ENCODE measurements around the gene UGGT2. TPM values are rescaled to one million over a fixed set of nuclear protein-coding genes. Genes with fewer than 3 reads are reported as not detected.

Gene UGGT2
- total RNA-seq, 1 experiment from 2014 or later = 34.5 TPM

DNA sequence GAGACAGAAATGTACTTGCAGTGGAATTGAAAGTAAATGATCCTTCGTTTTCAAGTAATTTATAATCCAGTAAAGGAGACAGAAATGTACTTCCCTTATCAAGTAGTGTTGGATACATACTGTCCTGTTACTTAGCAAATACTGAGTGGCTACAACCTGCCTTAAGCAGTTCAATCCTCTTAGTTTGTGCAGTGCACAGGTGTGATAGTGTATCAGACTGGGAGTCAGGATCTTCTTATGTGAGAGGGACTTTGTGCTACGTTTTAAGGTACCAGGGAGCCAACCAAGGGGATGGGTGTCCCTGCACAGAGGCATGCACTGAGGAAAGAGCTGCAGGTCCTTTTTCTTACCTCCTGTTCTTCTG lies 265.1 kb downstream of the UGGT2 start:
- Histone ChIP-seq H3K27ac (ENCODE audit: insufficient read length, low read depth, low read length) (no peak overlapping the region), H3K23ac (ENCODE audit: insufficient read length, low read depth, low read length) (no peak overlapping the region), H3K23me2 (ENCODE audit: insufficient read length, low read depth, low read length, poor library complexity, severe bottlenecking) (no peaks in the 10 kb centered on the region), H4K8ac (replicated peaks; ENCODE audit: insufficient read length, low read depth, low read length) (no peak overlapping the region), H2AFZ (ENCODE audit: low read length) (no peak overlapping the region), H3K56ac (ENCODE audit: insufficient read length, low read depth, low read length) (no peak overlapping the region), H3K79me1 (ENCODE audit: insufficient read depth, low read depth, low read length, poor library complexity, severe bottlenecking) (no peaks in the 10 kb centered on the region), H3K4me1 (ENCODE audit: insufficient read depth, low read length) (no peaks in the 10 kb centered on the region), H3T11ph (ENCODE audit: low read length) (no peak overlapping the region), H2BK5ac (ENCODE audit: insufficient read length, low read length) (no peak overlapping the region), H3K27me3 (ENCODE audit: insufficient read depth, low read length) (no peaks in the 10 kb centered on the region), H3K4ac (ENCODE audit: low read depth, low read length) (no peak overlapping the region), H3K4me2 (ENCODE audit: insufficient read depth, insufficient read length, low read length) (no peak overlapping the region), H3K9ac (ENCODE audit: extremely low read depth, insufficient read length, low read length) (no peak overlapping the region), H3K9me3 (ENCODE audit: control insufficient read depth, low read depth, low read length) (no peaks in the 10 kb centered on the region), H4K20me1 (ENCODE audit: control insufficient read depth, insufficient read depth, insufficient read length) (no peaks in the 10 kb centered on the region), H3K18ac (ENCODE audit: insufficient read length, low read depth, low read length) (no peak overlapping the region), H2BK15ac (ENCODE audit: low read depth, low read length) (no peak overlapping the region), H2BK20ac (ENCODE audit: low read depth, low read length, poor library complexity, severe bottlenecking) (no peak overlapping the region), H2AK5ac (ENCODE audit: insufficient read length, low read length) (no peak overlapping the region), H3K79me2 (ENCODE audit: insufficient read depth, low read length) (no peaks in the 10 kb centered on the region), H2BK12ac (ENCODE audit: insufficient read length, low read depth, low read length) (no peak overlapping the region), H4K5ac (ENCODE audit: insufficient read length, low read depth, low read length) (no peak overlapping the region), H3K14ac (ENCODE audit: insufficient read depth, low read length) (no peak overlapping the region), H4K91ac (ENCODE audit: insufficient read length, low read depth, low read length) (no peak overlapping the region), H2BK120ac (ENCODE audit: low read depth, low read length, poor library complexity, severe bottlenecking) (no peak overlapping the region)
- WGBS (ENCODE audit: extremely low coverage, insufficient read length, low lambda C conversion rate) = no CpG with 5 or more reads among the region's 2 CpGs
- TF ChIP-seq, protein P1, sequence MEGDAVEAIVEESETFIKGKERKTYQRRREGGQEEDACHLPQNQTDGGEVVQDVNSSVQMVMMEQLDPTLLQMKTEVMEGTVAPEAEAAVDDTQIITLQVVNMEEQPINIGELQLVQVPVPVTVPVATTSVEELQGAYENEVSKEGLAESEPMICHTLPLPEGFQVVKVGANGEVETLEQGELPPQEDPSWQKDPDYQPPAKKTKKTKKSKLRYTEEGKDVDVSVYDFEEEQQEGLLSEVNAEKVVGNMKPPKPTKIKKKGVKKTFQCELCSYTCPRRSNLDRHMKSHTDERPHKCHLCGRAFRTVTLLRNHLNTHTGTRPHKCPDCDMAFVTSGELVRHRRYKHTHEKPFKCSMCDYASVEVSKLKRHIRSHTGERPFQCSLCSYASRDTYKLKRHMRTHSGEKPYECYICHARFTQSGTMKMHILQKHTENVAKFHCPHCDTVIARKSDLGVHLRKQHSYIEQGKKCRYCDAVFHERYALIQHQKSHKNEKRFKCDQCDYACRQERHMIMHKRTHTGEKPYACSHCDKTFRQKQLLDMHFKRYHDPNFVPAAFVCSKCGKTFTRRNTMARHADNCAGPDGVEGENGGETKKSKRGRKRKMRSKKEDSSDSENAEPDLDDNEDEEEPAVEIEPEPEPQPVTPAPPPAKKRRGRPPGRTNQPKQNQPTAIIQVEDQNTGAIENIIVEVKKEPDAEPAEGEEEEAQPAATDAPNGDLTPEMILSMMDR (conservative IDR thresholded peaks at IDR 0.05) = no peak
- no peak overlapping the region for H3K27ac Mint-ChIP-seq
- peaks cover 0 to 4% of the 10 kb centered on the region in 2 experiments; a peak in 1 of 4 replicates for H3K4me1 Mint-ChIP-seq
- peaks cover 7 to 11% of the 10 kb centered on the region in 2 experiments; a peak in 4 of 5 replicates for H3K9me3 Mint-ChIP-seq
- peaks cover 17 to 40% (median 28%) of the 10 kb centered on the region in 3 experiments for H3K36me3 Mint-ChIP-seq (ENCODE audit: insufficient read depth in 1 of 3, low read depth in 3 of 3)
- H3K27me3 Mint-ChIP-seq (ENCODE audit: low read depth) = no peaks in the 10 kb centered on the region
- DNase-seq = no peak
- H3K4me3 Mint-ChIP-seq = no peak overlapping the region
